ENCODE data around the gene CORIN.

Gene CORIN

GRCh38 chr4:47852136-47852535, 14.3 kb upstream of the CORIN start:
- H2AFZ ChIP-seq (ENCODE audit: low read depth, low read length, severe bottlenecking) = no peak overlapping the region
- no peak overlapping the region for H3K27ac ChIP-seq (ENCODE audit: low read depth, low read length)
- H3K9me2 ChIP-seq (replicated peaks; ENCODE audit: insufficient read depth, low read length) = no peaks in the 10 kb centered on the region
- no peaks in the 10 kb centered on the region for H3K9me3 ChIP-seq (ENCODE audit: insufficient read depth, low read length)
- H3K4me2 ChIP-seq (ENCODE audit: low read depth, low read length, poor library complexity, severe bottlenecking) = no peak overlapping the region
- TF ChIP-seq CTCF (IDR thresholded peaks at IDR 0.05; ENCODE audit: insufficient read depth, low read length, poor library complexity, severe bottlenecking) = no peak
- TF ChIP-seq EZH2phosphoT487 (conservative IDR thresholded peaks at IDR 0.05; ENCODE audit: low read length) = no peak
- no peak overlapping the region for H3K9ac ChIP-seq (ENCODE audit: low read length)
- H3K79me2 ChIP-seq (ENCODE audit: insufficient read depth, low read length) = no peaks in the 10 kb centered on the region
- peaks cover 43% of the 10 kb centered on the region for H3K36me3 ChIP-seq (ENCODE audit: low read length)
- H3K4me3 ChIP-seq (ENCODE audit: insufficient read depth, low read length, poor library complexity, severe bottlenecking) = no peak overlapping the region
- no peaks in the 10 kb centered on the region for H3F3A ChIP-seq (ENCODE audit: insufficient read depth)
- no peaks in the 10 kb centered on the region for H4K20me1 ChIP-seq (ENCODE audit: low read depth, low read length)
- no peaks in the 10 kb centered on the region for H3K27me3 ChIP-seq (ENCODE audit: low read length)

GRCh38 chr4:47849466-47849865, 11.6 kb upstream of the CORIN start:
- Histone ChIP-seq H3K9me2 (replicated peaks; ENCODE audit: insufficient read depth, low read length) (no peaks in the 10 kb centered on the region), H4K20me1 (ENCODE audit: low read depth, low read length) (no peaks in the 10 kb centered on the region), H3K9ac (ENCODE audit: low read length) (no peak overlapping the region), H2AFZ (ENCODE audit: low read depth, low read length, severe bottlenecking) (no peak overlapping the region), H3K36me3 (ENCODE audit: low read length) (peaks cover 42% of the 10 kb centered on the region), H3K4me3 (ENCODE audit: insufficient read depth, low read length, poor library complexity, severe bottlenecking) (no peak overlapping the region), H3K79me2 (ENCODE audit: insufficient read depth, low read length) (no peaks in the 10 kb centered on the region), H3K4me2 (ENCODE audit: low read depth, low read length, poor library complexity, severe bottlenecking) (no peak overlapping the region), H3K27me3 (ENCODE audit: low read length) (no peaks in the 10 kb centered on the region), H3K27ac (ENCODE audit: low read depth, low read length) (no peak overlapping the region), H3F3A (ENCODE audit: insufficient read depth) (no peaks in the 10 kb centered on the region), H3K9me3 (ENCODE audit: insufficient read depth, low read length) (no peaks in the 10 kb centered on the region)
- TF ChIP-seq EZH2phosphoT487 (conservative IDR thresholded peaks at IDR 0.05; ENCODE audit: low read length) (no peak), CTCF (IDR thresholded peaks at IDR 0.05; ENCODE audit: insufficient read depth, low read length, poor library complexity, severe bottlenecking) (no peak)

GRCh38 chr4:47848041-47848440, 10.2 kb upstream of the CORIN start:
- TF ChIP-seq CTCF (IDR thresholded peaks at IDR 0.05; ENCODE audit: insufficient read depth, low read length, poor library complexity, severe bottlenecking) (no peak), EZH2phosphoT487 (conservative IDR thresholded peaks at IDR 0.05; ENCODE audit: low read length) (no peak)
- H3K4me2 ChIP-seq (ENCODE audit: low read depth, low read length, poor library complexity, severe bottlenecking) = no peak overlapping the region
- no peak overlapping the region for H3K9ac ChIP-seq (ENCODE audit: low read length)
- H3K36me3 ChIP-seq (ENCODE audit: low read length) = peaks cover 42% of the 10 kb centered on the region
- H3K27me3 ChIP-seq (ENCODE audit: low read length) = no peaks in the 10 kb centered on the region
- H3K79me2 ChIP-seq (ENCODE audit: insufficient read depth, low read length) = no peaks in the 10 kb centered on the region
- no peak overlapping the region for H3K4me3 ChIP-seq (ENCODE audit: insufficient read depth, low read length, poor library complexity, severe bottlenecking)
- H4K20me1 ChIP-seq (ENCODE audit: low read depth, low read length) = no peaks in the 10 kb centered on the region
- no peak overlapping the region for H3K27ac ChIP-seq (ENCODE audit: low read depth, low read length)
- H3K9me2 ChIP-seq (replicated peaks; ENCODE audit: insufficient read depth, low read length) = no peaks in the 10 kb centered on the region
- H3F3A ChIP-seq (ENCODE audit: insufficient read depth) = no peaks in the 10 kb centered on the region
- no peaks in the 10 kb centered on the region for H3K9me3 ChIP-seq (ENCODE audit: insufficient read depth, low read length)
- no peak overlapping the region for H2AFZ ChIP-seq (ENCODE audit: low read depth, low read length, severe bottlenecking)
